ENCODE results near the gene CYP2E1.
"Not testable (repeated sequence)": the region's sequence is repeated elsewhere in the genome, so short reads cannot be mapped to it uniquely, and the experiment has no call there.

DNA sequence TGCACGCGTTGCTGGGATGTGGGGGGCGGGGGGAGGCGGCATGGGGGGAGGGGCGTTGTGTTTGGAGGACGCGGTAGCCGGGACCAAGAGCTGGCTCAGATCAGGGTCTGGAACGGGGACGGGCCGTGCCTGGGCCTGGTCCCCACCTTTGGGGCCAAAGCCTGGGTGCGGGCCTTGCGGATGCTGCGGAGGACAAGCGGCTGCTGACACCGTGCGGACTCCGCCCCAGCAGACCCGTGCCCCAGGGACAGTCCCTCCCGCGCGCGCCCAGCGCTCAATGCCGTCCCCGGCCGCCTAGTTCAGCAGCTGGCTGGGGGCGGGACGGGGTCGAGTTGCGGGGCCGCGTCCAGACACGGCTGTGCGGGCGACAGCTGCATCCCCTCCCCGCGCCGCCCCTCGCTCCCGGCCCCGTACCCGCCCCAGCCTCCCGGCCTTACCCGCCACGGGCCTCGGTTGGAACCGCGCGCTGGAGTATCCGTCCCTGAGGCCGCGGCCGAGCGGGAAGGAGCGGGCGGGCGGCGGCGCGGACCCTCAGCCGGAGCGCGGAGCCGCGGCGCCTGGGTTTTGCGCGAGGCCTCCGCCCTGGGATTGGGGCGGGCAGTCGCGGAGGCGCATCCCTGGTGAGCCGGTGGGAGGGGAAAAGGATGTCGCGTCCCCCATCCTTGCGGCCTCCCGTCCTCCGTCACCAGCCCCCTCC lies 41.8 kb downstream of the CYP2E1 start:
- TF ChIP-seq, protein P1, sequence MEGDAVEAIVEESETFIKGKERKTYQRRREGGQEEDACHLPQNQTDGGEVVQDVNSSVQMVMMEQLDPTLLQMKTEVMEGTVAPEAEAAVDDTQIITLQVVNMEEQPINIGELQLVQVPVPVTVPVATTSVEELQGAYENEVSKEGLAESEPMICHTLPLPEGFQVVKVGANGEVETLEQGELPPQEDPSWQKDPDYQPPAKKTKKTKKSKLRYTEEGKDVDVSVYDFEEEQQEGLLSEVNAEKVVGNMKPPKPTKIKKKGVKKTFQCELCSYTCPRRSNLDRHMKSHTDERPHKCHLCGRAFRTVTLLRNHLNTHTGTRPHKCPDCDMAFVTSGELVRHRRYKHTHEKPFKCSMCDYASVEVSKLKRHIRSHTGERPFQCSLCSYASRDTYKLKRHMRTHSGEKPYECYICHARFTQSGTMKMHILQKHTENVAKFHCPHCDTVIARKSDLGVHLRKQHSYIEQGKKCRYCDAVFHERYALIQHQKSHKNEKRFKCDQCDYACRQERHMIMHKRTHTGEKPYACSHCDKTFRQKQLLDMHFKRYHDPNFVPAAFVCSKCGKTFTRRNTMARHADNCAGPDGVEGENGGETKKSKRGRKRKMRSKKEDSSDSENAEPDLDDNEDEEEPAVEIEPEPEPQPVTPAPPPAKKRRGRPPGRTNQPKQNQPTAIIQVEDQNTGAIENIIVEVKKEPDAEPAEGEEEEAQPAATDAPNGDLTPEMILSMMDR (conservative IDR thresholded peaks at IDR 0.05 in 1 of 2, IDR thresholded peaks at IDR 0.05 in 1 of 2; ENCODE audit: low read depth in 1 of 2, low read length in 2 of 2): not testable (repeated sequence)
- not testable (repeated sequence) for TF ChIP-seq EZH2 (IDR thresholded peaks at IDR 0.05; ENCODE audit: low read length, missing control alignments)

All from fibroblast of lung (primary cell).